ENCODE data around the gene CFAP46.
"Not testable (repeated sequence)": the region's sequence is repeated elsewhere in the genome, so short reads cannot be mapped to it uniquely, and the experiment has no call there.

DNA sequence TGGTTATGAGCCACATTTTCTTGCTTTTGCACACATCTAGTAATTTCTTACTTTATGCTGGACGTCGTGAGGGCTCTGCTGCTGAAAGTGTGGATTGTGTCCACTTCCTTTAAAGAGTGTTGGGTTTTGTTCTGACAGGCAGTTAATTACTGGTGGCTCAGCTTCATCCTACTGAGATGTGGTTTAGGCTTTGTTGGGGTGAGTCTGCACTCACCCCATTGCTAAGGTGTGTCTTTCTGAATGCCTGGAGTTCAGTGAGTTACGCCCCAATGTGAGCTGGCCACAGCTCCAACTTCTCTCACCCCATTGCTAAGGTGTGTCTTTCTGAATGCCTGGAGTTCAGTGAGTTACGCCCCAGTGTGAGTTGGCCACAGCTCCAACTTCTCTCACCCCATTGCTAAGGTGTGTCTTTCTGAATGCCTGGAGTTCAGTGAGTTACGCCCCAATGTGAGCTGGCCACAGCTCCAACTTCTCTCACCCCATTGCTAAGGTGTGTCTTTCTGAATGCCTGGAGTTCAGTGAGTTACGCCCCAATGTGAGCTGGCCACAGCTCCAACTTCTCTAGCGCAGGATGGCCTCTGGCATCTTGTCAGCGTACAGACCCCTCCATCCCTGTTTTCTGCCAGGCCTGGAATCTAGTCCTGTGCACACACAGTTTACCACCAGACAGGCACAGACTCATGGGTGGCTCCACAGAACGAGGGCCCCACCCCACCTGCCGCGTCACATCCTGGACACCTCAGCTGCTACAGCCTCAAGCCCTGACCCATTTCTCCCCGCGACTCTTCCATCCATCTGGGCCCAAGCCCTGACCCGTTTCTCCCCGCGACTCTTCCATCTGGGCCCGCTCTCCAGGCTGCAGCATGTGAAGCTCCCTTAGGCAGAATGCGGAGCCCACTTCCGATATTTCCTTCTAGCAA is 39.5 kb downstream of the CFAP46 start:
- not testable (repeated sequence) for TF ChIP-seq CTCF, POLR2AphosphoS5, POLR2A, EP300 (IDR thresholded peaks at IDR 0.05)

All from upper lobe of left lung (tissue), 4 donors.